Hepatocyte (in vitro differentiated cells): ENCODE data around the gene TP53TG5.

Experiments
- CTCF ChIP-seq: fragments of 200-600 bp; sonication (generic); IDR thresholded peaks from 2 replicates; pipeline ENCODE4 v1.5.1; 2016; ENCODE audit warnings: antibody characterized with exemption, mild to moderate bottlenecking; ENCODE audit not compliant: poor library complexity
- EZH2 ChIP-seq: fragments of 200-600 bp; sonication (generic); IDR thresholded peaks from 2 replicates; pipeline ENCODE4 v1.6.1; 2016; ENCODE audit warnings: antibody characterized with exemption, mild to moderate bottlenecking, borderline replicate concordance

- TF ChIP-seq CTCF (no peak), EZH2 (no peak)
Measured at GRCh38 chr20:45402946-45403345, 24.8 kb upstream of the TP53TG5 start.
